Loucy (cell line): Measurements from ENCODE around the gene ESR1.

Experiments used
- H2AFZ ChIP-seq: fragments of 200-600 bp; sonication (generic); 2 replicates; pipeline ENCODE4 v1.6.0; 2016; ENCODE audit warnings: antibody characterized with exemption, mild to moderate bottlenecking, low read length, moderate library complexity
- H3F3A ChIP-seq: fragments of 200-600 bp; 2 replicates; pipeline ENCODE4 v1.6.0; 2016; ENCODE audit warnings: antibody characterized with exemption, low read depth, mild to moderate bottlenecking
- H3K27me3 ChIP-seq: fragments of 200-600 bp; sonication (generic); 2 replicates; pipeline ENCODE4 v1.6.1; 2014; ENCODE audit warnings: low read length, mild to moderate bottlenecking; ENCODE audit not compliant: insufficient read depth, poor library complexity, severe bottlenecking
- H3K36me3 ChIP-seq: fragments of 200-600 bp; sonication (generic); 2 replicates; pipeline ENCODE4 v1.6.1; 2016; ENCODE audit warnings: low read length; ENCODE audit not compliant: insufficient read depth
- H3K4me1 ChIP-seq: fragments of 200-600 bp; sonication (generic); 2 replicates; pipeline ENCODE4 v1.5.1; 2014; ENCODE audit warnings: low read length, mild to moderate bottlenecking; ENCODE audit not compliant: insufficient read depth, poor library complexity, severe bottlenecking
- H3K4me2 ChIP-seq: fragments of 200-600 bp; sonication (generic); 2 replicates; pipeline ENCODE4 v1.6.0; 2014; ENCODE audit warnings: antibody characterized with exemption, low read length, low read depth, mild to moderate bottlenecking; ENCODE audit not compliant: poor library complexity, severe bottlenecking
- H3K4me3 ChIP-seq: fragments of 200-600 bp; sonication (generic); 2 replicates; pipeline ENCODE4 v1.5.1; 2014; ENCODE audit warnings: low read length, mild to moderate bottlenecking, mixed read lengths; ENCODE audit not compliant: poor library complexity, severe bottlenecking
- H3K79me2 ChIP-seq: fragments of 200-600 bp; sonication (generic); 2 replicates; pipeline ENCODE4 v1.6.1; 2014; ENCODE audit warnings: low read length; ENCODE audit not compliant: insufficient read depth
- H3K9ac ChIP-seq: fragments of 200-600 bp; sonication (generic); 2 replicates; pipeline ENCODE4 v1.6.0; 2014; ENCODE audit warnings: mild to moderate bottlenecking, low read depth, low read length, moderate library complexity; ENCODE audit not compliant: poor library complexity, severe bottlenecking
- H3K9me2 ChIP-seq: fragments of 200-600 bp; sonication (generic); replicated peaks from 2 replicates; pipeline ENCODE4 v1.6.1; 2016; ENCODE audit warnings: low read depth, low read length, mixed read lengths
- H3K9me3 ChIP-seq: fragments of 200-600 bp; sonication (generic); 2 replicates; pipeline ENCODE4 v1.6.1; 2014; ENCODE audit warnings: mild to moderate bottlenecking, antibody characterized with exemption, low read length, low read depth; ENCODE audit not compliant: insufficient read depth
- H4K20me1 ChIP-seq: fragments of 200-600 bp; sonication (generic); 2 replicates; pipeline ENCODE4 v1.6.0; 2014; ENCODE audit warnings: antibody characterized with exemption, low read length, mild to moderate bottlenecking; ENCODE audit not compliant: insufficient read depth, poor library complexity, severe bottlenecking
- CTCF ChIP-seq: fragments of 200-600 bp; sonication (generic); conservative IDR thresholded peaks from 2 replicates; pipeline ENCODE4 v1.5.1; 2014; ENCODE audit warnings: mild to moderate bottlenecking, antibody characterized with exemption, low read length
- EZH2phosphoT487 ChIP-seq: fragments of 200-600 bp; IDR thresholded peaks from 2 replicates; pipeline ENCODE4 v1.6.1; 2018; ENCODE audit warnings: antibody characterized with exemption, mild to moderate bottlenecking, moderate library complexity, borderline replicate concordance

Gene ESR1

GRCh38 chr6:152151920-152152319, 344.4 kb downstream of the ESR1 start:
- H4K20me1 ChIP-seq = no peaks in the 10 kb centered on the region
- no peaks in the 10 kb centered on the region for H3K79me2 ChIP-seq
- no peak overlapping the region for H3K9ac ChIP-seq
- H3K9me3 ChIP-seq = no peaks in the 10 kb centered on the region
- no peak overlapping the region for H3K4me2 ChIP-seq
- H3K36me3 ChIP-seq = peaks cover 38% of the 10 kb centered on the region; the same call in 1 of the 2 replicates
- no peak overlapping the region for H2AFZ ChIP-seq
- H3K4me1 ChIP-seq = no peaks in the 10 kb centered on the region
- H3K9me2 ChIP-seq = no peaks in the 10 kb centered on the region
- no peaks in the 10 kb centered on the region for H3F3A ChIP-seq
- TF ChIP-seq CTCF = no peak
- TF ChIP-seq EZH2phosphoT487 = no peak
- no peak overlapping the region for H3K4me3 ChIP-seq
- H3K27me3 ChIP-seq = no peaks in the 10 kb centered on the region

- Histone ChIP-seq H3K4me1 (no peaks in the 10 kb centered on the region), H3F3A (no peaks in the 10 kb centered on the region), H3K4me3 (no peak overlapping the region), H3K9me3 (no peaks in the 10 kb centered on the region), H3K27me3 (no peaks in the 10 kb centered on the region), H3K9ac (no peak overlapping the region), H3K79me2 (no peaks in the 10 kb centered on the region), H3K4me2 (no peak overlapping the region), H3K9me2 (no peaks in the 10 kb centered on the region), H2AFZ (no peak overlapping the region), H3K36me3 (peaks cover 33% of the 10 kb centered on the region; the same call in 1 of the 2 replicates), H4K20me1 (no peaks in the 10 kb centered on the region)
- TF ChIP-seq EZH2phosphoT487 (no peak), CTCF (no peak)
Measured at GRCh38 chr6:152154559-152155356, 347.3 kb downstream of the ESR1 start.

GRCh38 chr6:152155792-152156191, 348.3 kb downstream of the ESR1 start:
- H3K79me2 ChIP-seq = no peaks in the 10 kb centered on the region
- no peaks in the 10 kb centered on the region for H3K9me3 ChIP-seq
- H3K9me2 ChIP-seq = no peaks in the 10 kb centered on the region
- H4K20me1 ChIP-seq = no peaks in the 10 kb centered on the region
- H3K4me2 ChIP-seq = no peak overlapping the region
- no peaks in the 10 kb centered on the region for H3K27me3 ChIP-seq
- no peak overlapping the region for H3K4me3 ChIP-seq
- no peak overlapping the region for H3K9ac ChIP-seq
- H3K36me3 ChIP-seq = peaks cover 25% of the 10 kb centered on the region; the same call in 1 of the 2 replicates
- no peak overlapping the region for H2AFZ ChIP-seq
- H3K4me1 ChIP-seq = no peaks in the 10 kb centered on the region
- no peak for TF ChIP-seq CTCF
- TF ChIP-seq EZH2phosphoT487 = no peak
- no peaks in the 10 kb centered on the region for H3F3A ChIP-seq
